AG09319 (cell line): Measurements from ENCODE around the gene RCOR2.

ENCODE experiments used
- DNase-seq: peaks from one replicate; pipeline ENCODE4 v3.0.0-alpha.2; 2010; ENCODE audit warnings: low read depth; ENCODE audit errors: extremely low read depth
- TF ChIP-seq, protein P1 (sequence below): IDR thresholded peaks from 2 replicates; pipeline ENCODE4 v1.5.1; 2011; ENCODE audit warnings: low read depth, mild to moderate bottlenecking, inconsistent platforms, low read length, moderate library complexity

The RCOR2 gene

DNA sequence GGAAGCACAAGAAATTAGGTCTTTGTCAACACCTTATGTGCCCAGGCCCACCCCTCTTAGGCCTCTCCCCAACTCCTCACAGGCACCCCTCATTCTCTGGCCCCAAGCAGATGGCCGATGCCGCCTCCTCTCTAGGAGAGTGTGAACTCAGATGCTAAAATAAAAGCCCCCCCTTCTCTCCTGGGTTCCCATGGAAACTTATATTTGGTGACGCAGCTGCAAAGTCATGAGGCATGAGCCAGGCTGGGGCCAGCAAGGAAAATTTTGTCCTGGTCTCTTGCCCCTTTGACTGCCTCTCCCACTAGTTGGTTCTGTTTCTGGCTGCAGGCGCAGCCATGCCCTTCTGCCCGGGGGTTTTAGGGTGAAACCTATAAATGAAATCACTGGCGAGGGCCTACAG, 11.8 kb downstream of the RCOR2 start:
- TF ChIP-seq, protein P1, sequence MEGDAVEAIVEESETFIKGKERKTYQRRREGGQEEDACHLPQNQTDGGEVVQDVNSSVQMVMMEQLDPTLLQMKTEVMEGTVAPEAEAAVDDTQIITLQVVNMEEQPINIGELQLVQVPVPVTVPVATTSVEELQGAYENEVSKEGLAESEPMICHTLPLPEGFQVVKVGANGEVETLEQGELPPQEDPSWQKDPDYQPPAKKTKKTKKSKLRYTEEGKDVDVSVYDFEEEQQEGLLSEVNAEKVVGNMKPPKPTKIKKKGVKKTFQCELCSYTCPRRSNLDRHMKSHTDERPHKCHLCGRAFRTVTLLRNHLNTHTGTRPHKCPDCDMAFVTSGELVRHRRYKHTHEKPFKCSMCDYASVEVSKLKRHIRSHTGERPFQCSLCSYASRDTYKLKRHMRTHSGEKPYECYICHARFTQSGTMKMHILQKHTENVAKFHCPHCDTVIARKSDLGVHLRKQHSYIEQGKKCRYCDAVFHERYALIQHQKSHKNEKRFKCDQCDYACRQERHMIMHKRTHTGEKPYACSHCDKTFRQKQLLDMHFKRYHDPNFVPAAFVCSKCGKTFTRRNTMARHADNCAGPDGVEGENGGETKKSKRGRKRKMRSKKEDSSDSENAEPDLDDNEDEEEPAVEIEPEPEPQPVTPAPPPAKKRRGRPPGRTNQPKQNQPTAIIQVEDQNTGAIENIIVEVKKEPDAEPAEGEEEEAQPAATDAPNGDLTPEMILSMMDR: no peak
- DNase-seq: no peak

DNA sequence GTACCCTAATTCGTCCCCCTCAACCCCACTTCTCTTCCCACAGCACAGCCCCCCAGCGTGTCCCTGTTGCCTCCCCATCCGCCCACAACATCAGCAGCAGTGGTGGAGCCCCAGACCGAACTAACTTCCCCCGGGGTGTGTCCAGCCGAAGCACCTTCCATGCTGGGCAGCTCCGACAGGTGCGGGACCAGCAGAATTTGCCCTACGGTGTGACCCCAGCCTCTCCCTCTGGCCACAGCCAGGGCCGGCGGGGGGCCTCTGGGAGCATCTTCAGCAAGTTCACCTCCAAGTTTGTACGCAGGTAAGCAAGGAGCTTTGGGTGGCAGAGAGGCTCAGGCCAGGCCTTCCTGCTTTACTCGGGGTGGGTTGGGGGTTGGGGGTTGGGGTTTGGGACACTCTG, 12.2 kb downstream of the RCOR2 start:
- TF ChIP-seq, protein P1: no peak
- no peak for DNase-seq

DNA sequence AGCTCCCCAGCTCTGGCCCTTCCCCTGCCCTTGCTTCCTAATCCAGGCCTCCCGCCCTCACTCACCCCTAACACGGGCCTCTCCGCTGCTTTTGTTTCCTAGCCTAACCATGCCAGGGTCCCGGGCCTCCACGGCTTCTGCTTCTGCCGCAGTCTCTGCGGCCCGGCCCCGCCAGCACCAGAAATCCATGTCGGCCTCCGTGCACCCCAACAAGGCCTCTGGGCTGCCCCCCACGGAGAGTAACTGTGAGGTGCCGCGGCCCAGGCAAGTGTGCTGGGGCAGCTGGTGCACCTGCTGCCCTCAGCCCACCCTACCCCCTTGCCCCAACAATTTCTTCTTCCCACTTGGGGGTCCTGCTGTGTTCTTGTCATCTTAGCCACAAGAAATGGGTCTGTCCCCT, 13.1 kb downstream of the RCOR2 start:
- TF ChIP-seq, protein P1: no peak
- no peak for DNase-seq

DNA sequence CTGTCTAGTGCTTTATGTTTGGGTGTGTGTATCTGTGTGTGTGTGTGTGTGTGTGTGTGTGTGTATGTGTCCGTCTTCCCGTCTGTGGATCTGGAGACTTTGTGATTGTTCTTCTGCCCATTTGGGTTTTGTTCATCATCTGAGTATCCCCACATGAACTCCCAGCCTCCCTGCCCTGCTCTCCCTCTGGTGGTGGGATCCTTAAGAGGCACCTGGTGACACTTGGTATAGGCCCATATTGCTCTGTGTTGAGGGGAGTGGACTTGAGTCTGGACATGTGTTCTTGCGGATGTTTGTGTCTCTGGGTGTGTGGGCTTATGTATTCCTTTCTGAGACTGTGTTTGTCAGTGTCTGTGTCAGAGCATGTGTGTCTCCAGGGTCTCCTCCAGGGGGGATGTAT, 15.3 kb downstream of the RCOR2 start:
- TF ChIP-seq, protein P1: peak; percentile 38
- no peak for DNase-seq

DNA sequence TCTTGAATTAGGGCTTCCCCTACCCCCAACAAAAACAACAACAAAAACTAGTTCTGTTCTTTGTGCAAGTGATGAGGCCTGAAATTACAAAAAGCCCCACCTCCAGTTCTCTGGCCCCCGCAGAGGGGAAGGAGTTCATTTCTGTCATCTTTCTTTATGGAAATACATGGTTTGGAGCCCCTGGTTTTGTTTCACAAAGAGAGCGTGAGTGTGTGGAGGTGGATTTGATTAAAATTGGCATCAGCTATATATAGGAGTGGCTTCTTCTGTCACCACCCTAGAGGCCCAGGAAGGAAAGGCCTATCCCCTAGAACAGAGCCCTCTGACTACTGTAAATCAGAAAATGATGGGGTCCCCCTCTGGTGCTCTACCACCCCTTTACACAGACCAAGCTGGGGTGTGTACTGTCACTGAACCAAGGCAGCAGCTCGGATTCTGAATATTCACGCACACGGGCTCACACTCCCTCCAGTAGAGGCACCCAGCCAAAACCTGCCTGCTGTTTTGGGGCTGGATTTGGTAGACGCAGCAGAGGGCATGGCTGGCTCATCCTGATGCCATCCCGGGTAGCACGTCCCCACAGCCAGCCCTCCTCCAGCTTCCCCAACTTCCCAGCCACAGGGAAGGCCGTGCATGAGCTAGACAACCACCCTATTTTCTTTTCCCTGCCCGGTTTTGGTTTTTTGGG, 19.4 kb downstream of the RCOR2 start:
- no peak for DNase-seq

DNA sequence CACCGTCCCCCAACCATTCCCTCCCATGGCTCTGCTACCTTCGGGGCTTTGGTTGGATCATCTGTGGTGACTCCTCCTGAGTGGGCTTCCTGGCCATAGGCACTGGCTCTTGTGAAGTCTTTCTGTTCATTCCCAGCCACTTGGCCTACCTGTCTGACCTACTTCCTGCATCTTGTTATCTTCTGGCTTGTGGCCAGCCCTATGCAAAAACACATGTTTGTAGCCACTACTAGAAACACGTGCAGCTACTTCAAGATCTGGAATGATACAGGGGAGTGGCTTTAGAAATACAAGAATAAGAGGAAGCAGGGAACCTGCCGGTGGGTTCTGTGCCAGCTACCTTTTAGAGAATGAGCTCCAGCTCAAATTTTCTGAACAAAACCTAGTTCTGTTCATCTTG, 20.9 kb downstream of the RCOR2 start:
- no peak for DNase-seq
- TF ChIP-seq, protein P1: no peak

More for the DNA sequence above, 19.4 kb downstream of the RCOR2 start:
- TF ChIP-seq, protein P1: no peak

DNA sequence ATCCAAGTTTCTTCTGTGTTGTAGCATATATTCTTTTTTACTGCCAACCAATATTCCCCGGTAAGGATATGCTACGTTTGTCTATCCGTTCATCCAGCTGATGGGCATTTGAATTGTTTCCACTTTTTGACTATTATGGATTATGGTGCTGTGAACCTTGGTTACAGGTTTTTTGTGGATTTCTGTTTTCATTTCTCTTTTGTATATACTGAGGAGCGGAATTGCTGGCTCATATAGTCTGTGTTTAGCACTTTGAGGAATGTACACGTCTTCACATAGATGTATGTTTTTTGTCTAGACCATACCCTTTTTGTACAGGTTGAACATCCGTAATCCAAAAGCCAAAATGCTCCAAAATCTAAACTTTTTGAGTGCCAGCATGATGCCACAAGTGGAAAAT, 23.6 kb downstream of the RCOR2 start:
- TF ChIP-seq, protein P1: no peak
- no peak for DNase-seq
